HEK293 (cell line): ENCODE results near the gene CTSE.
A peak's percentile ranks its signal among the peaks of the same experiment; 100 is the strongest.

Experiments used
- CTCF ChIA-PET: fragments of 350-600 bp; formaldehyde crosslinking; extraction: SDS; loops from one replicate; lab custom pipeline; 2021; ENCODE audit warnings: antibody characterized with exemption; lab: Yijun Ruan, JAX
- POLR2A ChIA-PET: fragments of 300-600 bp; formaldehyde crosslinking; extraction: SDS; loops from one replicate; lab custom pipeline; 2020; ENCODE audit warnings: antibody characterized with exemption, inconsistent platforms; lab: Yijun Ruan, JAX
- H3K27ac ChIP-seq: fragments of 200-500 bp; sonication (Bioruptor generic); 2 replicates; pipeline ENCODE4 v1.5.1; 2014; ENCODE audit warnings: low read depth, low read length, control low read depth, inconsistent platforms; ENCODE audit errors: extremely low read depth
- H3K36me3 ChIP-seq, 2 experiments: fragments of 200-500 bp in 1 of 2; sonication (Bioruptor generic) in 1 of 2; 1 replicate in 1 of 2; 2 replicates in 1 of 2; pipeline ENCODE4 v1.5.1; 2014 to 2017; ENCODE audit warnings: inconsistent platforms in 2 of 2, low read length in 2 of 2; ENCODE audit not compliant: control insufficient read depth in 2 of 2, insufficient read depth in 1 of 2
- H3K4me1 ChIP-seq: fragments of 200-500 bp; sonication (Bioruptor generic); 2 replicates; pipeline ENCODE4 v1.5.1; 2014; ENCODE audit warnings: mild to moderate bottlenecking, low read length, inconsistent platforms; ENCODE audit not compliant: control insufficient read depth, insufficient read depth
- H3K4me3 ChIP-seq: 2 replicates; pipeline ENCODE4 v1.5.1; 2011; ENCODE audit warnings: low read depth, mild to moderate bottlenecking, control low read depth, low read length, moderate library complexity
- H3K9me3 ChIP-seq: fragments of 200-500 bp; sonication (Bioruptor generic); 2 replicates; pipeline ENCODE4 v1.5.1; 2014; ENCODE audit warnings: low read depth, low read length, inconsistent platforms; ENCODE audit not compliant: control insufficient read depth, insufficient read depth
- EGR2 ChIP-seq: fragments of 450-650 bp; formaldehyde crosslinking; IDR thresholded peaks from 2 replicates; pipeline ENCODE4 v1.5.1; 2016; ENCODE audit warnings: low read depth, missing biosample characterization, missing genetic modification characterization
- KLF10 ChIP-seq: fragments of 450-650 bp; IDR thresholded peaks from 2 replicates; pipeline ENCODE4 v1.5.1; 2018; ENCODE audit warnings: missing biosample characterization, mild to moderate bottlenecking, missing genetic modification characterization
- SCRT2 ChIP-seq: fragments of 450-650 bp; formaldehyde crosslinking; IDR thresholded peaks from 2 replicates; pipeline ENCODE4 v1.5.1; 2016; ENCODE audit warnings: missing biosample characterization, missing genetic modification characterization
- ZBTB17 ChIP-seq: fragments of 450-650 bp; formaldehyde crosslinking; IDR thresholded peaks from 2 replicates; pipeline ENCODE4 v1.5.1; 2016; ENCODE audit warnings: missing biosample characterization, missing genetic modification characterization
- ZBTB48 ChIP-seq: fragments of 450-650 bp; formaldehyde crosslinking; IDR thresholded peaks from 2 replicates; pipeline ENCODE4 v1.5.1; 2016; ENCODE audit warnings: missing biosample characterization, missing genetic modification characterization
- ZNF23 ChIP-seq: fragments of 450-650 bp; formaldehyde crosslinking; IDR thresholded peaks from 2 replicates; pipeline ENCODE4 v1.5.1; 2016; ENCODE audit warnings: missing biosample characterization, missing genetic modification characterization, borderline replicate concordance
- ZNF239 ChIP-seq: fragments of 450-650 bp; formaldehyde crosslinking; IDR thresholded peaks from 2 replicates; pipeline ENCODE4 v1.5.1; 2016; ENCODE audit warnings: missing biosample characterization, missing genetic modification characterization
- ZNF311 ChIP-seq: fragments of 450-650 bp; formaldehyde crosslinking; IDR thresholded peaks from 2 replicates; pipeline ENCODE4 v1.5.1; 2017; ENCODE audit warnings: missing biosample characterization, missing genetic modification characterization, borderline replicate concordance
- ZNF600 ChIP-seq: fragments of 450-650 bp; formaldehyde crosslinking; IDR thresholded peaks from 2 replicates; pipeline ENCODE4 v1.5.1; 2016; ENCODE audit warnings: missing biosample characterization, missing genetic modification characterization
- ZNF785 ChIP-seq: fragments of 450-650 bp; formaldehyde crosslinking; IDR thresholded peaks from 2 replicates; pipeline ENCODE4 v1.5.1; 2016; ENCODE audit warnings: missing biosample characterization, missing genetic modification characterization
- TF ChIP-seq, protein P1 (sequence below): fragments of 450-650 bp; formaldehyde crosslinking; IDR thresholded peaks from 2 replicates; pipeline ENCODE4 v1.5.1; 2016; ENCODE audit warnings: missing biosample characterization, missing genetic modification characterization
- TF ChIP-seq, protein P2 (sequence below): fragments of 450-650 bp; formaldehyde crosslinking; IDR thresholded peaks from 2 replicates; pipeline ENCODE4 v1.5.1; 2016; ENCODE audit warnings: missing biosample characterization, missing genetic modification characterization, low read depth
- TF ChIP-seq, protein P3 (sequence below): fragments of 450-650 bp; formaldehyde crosslinking; IDR thresholded peaks from 2 replicates; pipeline ENCODE4 v1.5.1; 2017; ENCODE audit warnings: missing biosample characterization, missing genetic modification characterization
- TF ChIP-seq, protein P4 (sequence below): fragments of 450-650 bp; formaldehyde crosslinking; IDR thresholded peaks from 2 replicates; pipeline ENCODE4 v1.5.1; 2016; ENCODE audit warnings: missing biosample characterization, missing genetic modification characterization
- TF ChIP-seq, protein P5 (sequence below): fragments of 450-650 bp; formaldehyde crosslinking; IDR thresholded peaks from 2 replicates; pipeline ENCODE4 v1.5.0; 2017; ENCODE audit warnings: missing biosample characterization, missing genetic modification characterization, borderline replicate concordance
- TF ChIP-seq, protein P6 (sequence below): fragments of 450-650 bp; formaldehyde crosslinking; IDR thresholded peaks from 2 replicates; pipeline ENCODE4 v1.5.1; 2016; ENCODE audit warnings: missing biosample characterization, missing genetic modification characterization
- TF ChIP-seq, protein P7 (sequence below): fragments of 450-650 bp; formaldehyde crosslinking; IDR thresholded peaks from 2 replicates; pipeline ENCODE4 v1.5.1; 2017; ENCODE audit warnings: missing biosample characterization, missing genetic modification characterization
- TF ChIP-seq, protein P8 (sequence below): fragments of 450-650 bp; formaldehyde crosslinking; IDR thresholded peaks from 2 replicates; pipeline ENCODE4 v1.5.1; 2016; ENCODE audit warnings: missing biosample characterization, missing genetic modification characterization, low read depth

The CTSE gene

DNA sequence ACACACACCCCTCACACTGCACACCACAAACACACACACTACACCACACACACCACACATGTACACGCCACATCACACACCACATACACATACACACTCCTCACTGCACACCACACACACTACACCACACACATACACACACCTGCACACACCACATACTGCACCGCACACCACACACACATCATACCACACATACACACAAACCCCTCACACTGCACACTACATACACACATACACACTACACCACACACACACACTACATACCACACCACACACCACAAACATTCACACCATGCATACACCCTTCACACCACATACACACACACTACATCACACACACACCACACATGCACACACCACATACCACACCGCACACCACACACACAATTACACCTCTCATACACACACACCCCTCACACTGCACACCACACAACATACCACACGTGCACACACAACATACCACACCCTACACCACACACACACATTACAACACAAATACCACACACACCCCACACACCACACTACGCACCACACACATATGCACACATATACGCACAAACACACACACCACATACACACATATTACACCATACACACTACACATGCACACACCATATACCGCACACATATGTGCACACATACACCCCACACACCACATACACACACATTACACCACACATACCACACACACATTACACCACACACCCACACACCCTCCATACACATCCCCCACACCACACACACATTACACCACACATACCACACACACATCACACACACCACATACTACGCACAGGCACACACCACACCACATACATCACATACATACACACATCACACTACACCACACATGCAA, 50.1 kb downstream of the CTSE start (continued):
- TF ChIP-seq, protein P1, sequence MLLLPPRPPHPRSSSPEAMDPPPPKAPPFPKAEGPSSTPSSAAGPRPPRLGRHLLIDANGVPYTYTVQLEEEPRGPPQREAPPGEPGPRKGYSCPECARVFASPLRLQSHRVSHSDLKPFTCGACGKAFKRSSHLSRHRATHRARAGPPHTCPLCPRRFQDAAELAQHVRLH (tag by site-specific recombination) = no peak; the same call in 1 of the 2 replicates
- TF ChIP-seq SCRT2 (no peak), ZNF239 (tag by site-specific recombination) (0 out of 2 replicates have a peak, but pooled peaks have one; percentile 52), KLF10 (tag by site-specific recombination) (no peak), ZNF785 (tag by site-specific recombination) (peak; percentile 11; the same call in 1 of the 2 replicates), ZNF23 (tag by site-specific recombination) (peak; percentile 22; the same call in 1 of the 2 replicates)
- TF ChIP-seq, protein P2, sequence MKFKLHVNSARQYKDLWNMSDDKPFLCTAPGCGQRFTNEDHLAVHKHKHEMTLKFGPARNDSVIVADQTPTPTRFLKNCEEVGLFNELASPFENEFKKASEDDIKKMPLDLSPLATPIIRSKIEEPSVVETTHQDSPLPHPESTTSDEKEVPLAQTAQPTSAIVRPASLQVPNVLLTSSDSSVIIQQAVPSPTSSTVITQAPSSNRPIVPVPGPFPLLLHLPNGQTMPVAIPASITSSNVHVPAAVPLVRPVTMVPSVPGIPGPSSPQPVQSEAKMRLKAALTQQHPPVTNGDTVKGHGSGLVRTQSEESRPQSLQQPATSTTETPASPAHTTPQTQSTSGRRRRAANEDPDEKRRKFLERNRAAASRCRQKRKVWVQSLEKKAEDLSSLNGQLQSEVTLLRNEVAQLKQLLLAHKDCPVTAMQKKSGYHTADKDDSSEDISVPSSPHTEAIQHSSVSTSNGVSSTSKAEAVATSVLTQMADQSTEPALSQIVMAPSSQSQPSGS (tag by site-specific recombination) = no peak
- TF ChIP-seq, protein P3, sequence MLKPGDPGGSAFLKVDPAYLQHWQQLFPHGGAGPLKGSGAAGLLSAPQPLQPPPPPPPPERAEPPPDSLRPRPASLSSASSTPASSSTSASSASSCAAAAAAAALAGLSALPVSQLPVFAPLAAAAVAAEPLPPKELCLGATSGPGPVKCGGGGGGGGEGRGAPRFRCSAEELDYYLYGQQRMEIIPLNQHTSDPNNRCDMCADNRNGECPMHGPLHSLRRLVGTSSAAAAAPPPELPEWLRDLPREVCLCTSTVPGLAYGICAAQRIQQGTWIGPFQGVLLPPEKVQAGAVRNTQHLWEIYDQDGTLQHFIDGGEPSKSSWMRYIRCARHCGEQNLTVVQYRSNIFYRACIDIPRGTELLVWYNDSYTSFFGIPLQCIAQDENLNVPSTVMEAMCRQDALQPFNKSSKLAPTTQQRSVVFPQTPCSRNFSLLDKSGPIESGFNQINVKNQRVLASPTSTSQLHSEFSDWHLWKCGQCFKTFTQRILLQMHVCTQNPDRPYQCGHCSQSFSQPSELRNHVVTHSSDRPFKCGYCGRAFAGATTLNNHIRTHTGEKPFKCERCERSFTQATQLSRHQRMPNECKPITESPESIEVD = no peak
- TF ChIP-seq, protein P4, sequence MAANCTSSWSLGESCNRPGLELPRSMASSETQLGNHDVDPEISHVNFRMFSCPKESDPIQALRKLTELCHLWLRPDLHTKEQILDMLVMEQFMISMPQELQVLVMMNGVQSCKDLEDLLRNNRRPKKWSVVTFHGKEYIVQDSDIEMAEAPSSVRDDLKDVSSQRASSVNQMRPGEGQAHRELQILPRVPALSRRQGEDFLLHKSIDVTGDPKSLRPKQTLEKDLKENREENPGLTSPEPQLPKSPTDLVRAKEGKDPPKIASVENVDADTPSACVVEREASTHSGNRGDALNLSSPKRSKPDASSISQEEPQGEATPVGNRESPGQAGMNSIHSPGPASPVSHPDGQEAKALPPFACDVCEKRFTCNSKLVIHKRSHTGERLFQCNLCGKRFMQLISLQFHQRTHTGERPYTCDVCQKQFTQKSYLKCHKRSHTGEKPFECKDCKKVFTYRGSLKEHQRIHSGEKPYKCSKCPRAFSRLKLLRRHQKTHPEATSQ = 0 out of 2 replicates have a peak, but pooled peaks have one; percentile 10
- TF ChIP-seq, protein P5, sequence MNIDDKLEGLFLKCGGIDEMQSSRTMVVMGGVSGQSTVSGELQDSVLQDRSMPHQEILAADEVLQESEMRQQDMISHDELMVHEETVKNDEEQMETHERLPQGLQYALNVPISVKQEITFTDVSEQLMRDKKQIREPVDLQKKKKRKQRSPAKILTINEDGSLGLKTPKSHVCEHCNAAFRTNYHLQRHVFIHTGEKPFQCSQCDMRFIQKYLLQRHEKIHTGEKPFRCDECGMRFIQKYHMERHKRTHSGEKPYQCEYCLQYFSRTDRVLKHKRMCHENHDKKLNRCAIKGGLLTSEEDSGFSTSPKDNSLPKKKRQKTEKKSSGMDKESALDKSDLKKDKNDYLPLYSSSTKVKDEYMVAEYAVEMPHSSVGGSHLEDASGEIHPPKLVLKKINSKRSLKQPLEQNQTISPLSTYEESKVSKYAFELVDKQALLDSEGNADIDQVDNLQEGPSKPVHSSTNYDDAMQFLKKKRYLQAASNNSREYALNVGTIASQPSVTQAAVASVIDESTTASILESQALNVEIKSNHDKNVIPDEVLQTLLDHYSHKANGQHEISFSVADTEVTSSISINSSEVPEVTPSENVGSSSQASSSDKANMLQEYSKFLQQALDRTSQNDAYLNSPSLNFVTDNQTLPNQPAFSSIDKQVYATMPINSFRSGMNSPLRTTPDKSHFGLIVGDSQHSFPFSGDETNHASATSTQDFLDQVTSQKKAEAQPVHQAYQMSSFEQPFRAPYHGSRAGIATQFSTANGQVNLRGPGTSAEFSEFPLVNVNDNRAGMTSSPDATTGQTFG = no peak
- TF ChIP-seq, all 188 proteins: peak for 11

DNA sequence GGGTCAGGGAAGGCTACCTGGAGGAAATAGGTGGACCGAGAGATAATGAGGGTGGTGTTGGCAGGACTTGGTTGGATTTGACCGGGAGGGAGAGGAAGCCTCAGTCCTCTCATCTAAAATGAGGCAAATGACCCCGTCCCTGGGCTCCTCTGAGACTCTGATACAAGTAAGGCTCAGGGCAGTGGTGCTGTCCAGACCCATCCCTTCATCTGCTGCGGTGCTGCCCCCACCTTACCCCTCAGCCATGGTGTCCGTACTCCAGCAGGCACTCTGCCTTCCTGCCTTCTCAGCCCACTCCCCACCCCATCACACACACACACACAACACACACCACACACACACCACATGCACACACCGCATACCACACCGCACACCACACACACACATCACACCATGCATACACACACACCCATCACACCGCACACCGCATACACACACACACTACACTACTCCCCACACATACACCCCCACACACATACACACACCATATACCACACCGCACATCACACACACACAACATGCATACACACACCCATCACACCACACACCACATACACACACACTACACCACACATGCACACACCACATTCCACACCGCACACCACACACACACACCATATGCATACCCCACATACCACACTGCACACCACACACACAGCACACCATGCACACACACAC, 51.1 kb downstream of the CTSE start:
- ChIA-PET POLR2A (no interaction called here), CTCF (interaction anchor here (0.7 to 4.5 kb wide), 4 partner anchors 11 to 261 kb away, joined by 3 to 39 read pairs (median 7); no protein-coding TSS in a partner anchor)
- Histone ChIP-seq H3K36me3 (no peaks in the 10 kb centered on the region), H3K9me3 (no peaks in the 10 kb centered on the region), H3K4me1 (no peaks in the 10 kb centered on the region), H3K4me3 (no peak overlapping the region), H3K27ac (no peak overlapping the region)
- TF ChIP-seq, protein P6, sequence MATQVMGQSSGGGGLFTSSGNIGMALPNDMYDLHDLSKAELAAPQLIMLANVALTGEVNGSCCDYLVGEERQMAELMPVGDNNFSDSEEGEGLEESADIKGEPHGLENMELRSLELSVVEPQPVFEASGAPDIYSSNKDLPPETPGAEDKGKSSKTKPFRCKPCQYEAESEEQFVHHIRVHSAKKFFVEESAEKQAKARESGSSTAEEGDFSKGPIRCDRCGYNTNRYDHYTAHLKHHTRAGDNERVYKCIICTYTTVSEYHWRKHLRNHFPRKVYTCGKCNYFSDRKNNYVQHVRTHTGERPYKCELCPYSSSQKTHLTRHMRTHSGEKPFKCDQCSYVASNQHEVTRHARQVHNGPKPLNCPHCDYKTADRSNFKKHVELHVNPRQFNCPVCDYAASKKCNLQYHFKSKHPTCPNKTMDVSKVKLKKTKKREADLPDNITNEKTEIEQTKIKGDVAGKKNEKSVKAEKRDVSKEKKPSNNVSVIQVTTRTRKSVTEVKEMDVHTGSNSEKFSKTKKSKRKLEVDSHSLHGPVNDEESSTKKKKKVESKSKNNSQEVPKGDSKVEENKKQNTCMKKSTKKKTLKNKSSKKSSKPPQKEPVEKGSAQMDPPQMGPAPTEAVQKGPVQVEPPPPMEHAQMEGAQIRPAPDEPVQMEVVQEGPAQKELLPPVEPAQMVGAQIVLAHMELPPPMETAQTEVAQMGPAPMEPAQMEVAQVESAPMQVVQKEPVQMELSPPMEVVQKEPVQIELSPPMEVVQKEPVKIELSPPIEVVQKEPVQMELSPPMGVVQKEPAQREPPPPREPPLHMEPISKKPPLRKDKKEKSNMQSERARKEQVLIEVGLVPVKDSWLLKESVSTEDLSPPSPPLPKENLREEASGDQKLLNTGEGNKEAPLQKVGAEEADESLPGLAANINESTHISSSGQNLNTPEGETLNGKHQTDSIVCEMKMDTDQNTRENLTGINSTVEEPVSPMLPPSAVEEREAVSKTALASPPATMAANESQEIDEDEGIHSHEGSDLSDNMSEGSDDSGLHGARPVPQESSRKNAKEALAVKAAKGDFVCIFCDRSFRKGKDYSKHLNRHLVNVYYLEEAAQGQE = peak; percentile 56; the same call in 1 of the 2 replicates
- TF ChIP-seq ZNF600 (peak; percentile 95), ZBTB48 (tag by site-specific recombination) (0 out of 2 replicates have a peak, but pooled peaks have one; percentile 23), ZNF311 (tag by site-specific recombination) (peak; percentile 78; the same call in 1 of the 2 replicates), ZNF239 (tag by site-specific recombination) (peak; percentile 55; the same call in 1 of the 2 replicates), ZBTB17 (tag by site-specific recombination) (0 out of 2 replicates have a peak, but pooled peaks have one; percentile 33), EGR2 (tag by site-specific recombination) (peak; percentile 54)
- TF ChIP-seq, protein P7, sequence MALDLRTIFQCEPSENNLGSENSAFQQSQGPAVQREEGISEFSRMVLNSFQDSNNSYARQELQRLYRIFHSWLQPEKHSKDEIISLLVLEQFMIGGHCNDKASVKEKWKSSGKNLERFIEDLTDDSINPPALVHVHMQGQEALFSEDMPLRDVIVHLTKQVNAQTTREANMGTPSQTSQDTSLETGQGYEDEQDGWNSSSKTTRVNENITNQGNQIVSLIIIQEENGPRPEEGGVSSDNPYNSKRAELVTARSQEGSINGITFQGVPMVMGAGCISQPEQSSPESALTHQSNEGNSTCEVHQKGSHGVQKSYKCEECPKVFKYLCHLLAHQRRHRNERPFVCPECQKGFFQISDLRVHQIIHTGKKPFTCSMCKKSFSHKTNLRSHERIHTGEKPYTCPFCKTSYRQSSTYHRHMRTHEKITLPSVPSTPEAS (tag by site-specific recombination) = peak; percentile 66; the same call in 1 of the 2 replicates
- TF ChIP-seq, protein P8, sequence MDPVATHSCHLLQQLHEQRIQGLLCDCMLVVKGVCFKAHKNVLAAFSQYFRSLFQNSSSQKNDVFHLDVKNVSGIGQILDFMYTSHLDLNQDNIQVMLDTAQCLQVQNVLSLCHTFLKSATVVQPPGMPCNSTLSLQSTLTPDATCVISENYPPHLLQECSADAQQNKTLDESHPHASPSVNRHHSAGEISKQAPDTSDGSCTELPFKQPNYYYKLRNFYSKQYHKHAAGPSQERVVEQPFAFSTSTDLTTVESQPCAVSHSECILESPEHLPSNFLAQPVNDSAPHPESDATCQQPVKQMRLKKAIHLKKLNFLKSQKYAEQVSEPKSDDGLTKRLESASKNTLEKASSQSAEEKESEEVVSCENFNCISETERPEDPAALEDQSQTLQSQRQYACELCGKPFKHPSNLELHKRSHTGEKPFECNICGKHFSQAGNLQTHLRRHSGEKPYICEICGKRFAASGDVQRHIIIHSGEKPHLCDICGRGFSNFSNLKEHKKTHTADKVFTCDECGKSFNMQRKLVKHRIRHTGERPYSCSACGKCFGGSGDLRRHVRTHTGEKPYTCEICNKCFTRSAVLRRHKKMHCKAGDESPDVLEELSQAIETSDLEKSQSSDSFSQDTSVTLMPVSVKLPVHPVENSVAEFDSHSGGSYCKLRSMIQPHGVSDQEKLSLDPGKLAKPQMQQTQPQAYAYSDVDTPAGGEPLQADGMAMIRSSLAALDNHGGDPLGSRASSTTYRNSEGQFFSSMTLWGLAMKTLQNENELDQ = no peak
